Liver (tissue), 9 donors: ENCODE data around the gene RRP15. TPM values are rescaled to one million over a fixed set of nuclear protein-coding genes. Genes with fewer than 3 reads are reported as not detected.

Experiments used
- DNase-seq: peaks from one replicate; pipeline ENCODE4 v3.0.0-alpha.2; 2017; ENCODE audit warnings: low spot score
- H3K27ac ChIP-seq, 2 donors: one replicate each; pipeline ENCODE4 v1.7.0; 2013; ENCODE audit warnings: inconsistent platforms in 2 of 2, low read length in 2 of 2, control low read depth in 1 of 2, low read depth in 1 of 2, mild to moderate bottlenecking in 1 of 2
- H3K27me3 ChIP-seq, 4 donors: one replicate each; pipeline versions ENCODE4 v1.6.1 to v1.7.0; 2013; ENCODE audit warnings: low read length in 3 of 4, inconsistent platforms in 1 of 4, mild to moderate bottlenecking in 1 of 4, moderate library complexity in 1 of 4; ENCODE audit not compliant: control insufficient read depth in 4 of 4, insufficient read depth in 4 of 4
- H3K36me3 ChIP-seq, 4 donors: one replicate each; pipeline versions ENCODE4 v1.6.1 to v1.7.0; 2013; ENCODE audit warnings: low read length in 3 of 4, mild to moderate bottlenecking in 3 of 4, low read depth in 1 of 4, moderate library complexity in 1 of 4; ENCODE audit not compliant: control insufficient read depth in 4 of 4, insufficient read depth in 3 of 4
- H3K4me1 ChIP-seq, 4 donors: one replicate each; pipeline versions ENCODE4 v1.6.1 to v1.7.0; 2013; ENCODE audit warnings: low read length in 3 of 4, mild to moderate bottlenecking in 3 of 4, moderate library complexity in 1 of 4; ENCODE audit not compliant: control insufficient read depth in 4 of 4, insufficient read depth in 4 of 4
- H3K4me3 ChIP-seq, 3 donors: one replicate each; pipeline versions ENCODE4 v1.6.1 to v1.7.0; 2013; ENCODE audit warnings: low read length in 3 of 3, control low read depth in 1 of 3, low read depth in 1 of 3, mild to moderate bottlenecking in 1 of 3
- H3K9ac ChIP-seq, 2 donors: one replicate each; pipeline ENCODE4 v1.7.0; 2013; ENCODE audit warnings: low read length in 2 of 2, mild to moderate bottlenecking in 2 of 2, moderate library complexity in 2 of 2, control low read depth in 1 of 2, low read depth in 1 of 2
- H3K9me3 ChIP-seq, 4 donors: one replicate each; pipeline versions ENCODE4 v1.6.1 to v1.7.0; 2013; ENCODE audit warnings: low read length in 3 of 4; ENCODE audit not compliant: control insufficient read depth in 4 of 4
- ATF3 ChIP-seq: IDR thresholded peaks from 2 replicates; pipeline ENCODE4 v1.6.1; 2016; ENCODE audit warnings: antibody characterized with exemption
- EGR1 ChIP-seq, 2 donors: IDR thresholded peaks; 2 replicates each; pipeline ENCODE4 v1.6.1; 2016 to 2018; ENCODE audit warnings: antibody characterized with exemption in 2 of 2, low read depth in 2 of 2
- FOXA1 ChIP-seq: IDR thresholded peaks from 2 replicates; pipeline ENCODE4 v1.6.1; 2016; ENCODE audit warnings: antibody characterized with exemption
- FOXA2 ChIP-seq: IDR thresholded peaks from 2 replicates; pipeline ENCODE4 v1.6.1; 2016; ENCODE audit warnings: antibody characterized with exemption
- GABPA ChIP-seq, 2 donors: IDR thresholded peaks in 1 of 2; conservative IDR thresholded peaks in 1 of 2; 2 replicates each; pipeline ENCODE4 v1.6.1; 2016; ENCODE audit warnings: antibody characterized with exemption in 2 of 2, mild to moderate bottlenecking in 1 of 2, moderate library complexity in 1 of 2
- HNF4A ChIP-seq, 2 donors: conservative IDR thresholded peaks; 2 replicates each; pipeline ENCODE4 v1.6.1; 2016; ENCODE audit warnings: antibody characterized with exemption in 2 of 2, mild to moderate bottlenecking in 2 of 2
- HNF4G ChIP-seq: IDR thresholded peaks from 2 replicates; pipeline ENCODE4 v1.6.1; 2016; ENCODE audit warnings: antibody characterized with exemption
- JUND ChIP-seq, 2 donors: IDR thresholded peaks; 2 replicates each; pipeline ENCODE4 v1.6.1; 2016; ENCODE audit warnings: antibody characterized with exemption in 2 of 2
- NR2F2 ChIP-seq: IDR thresholded peaks from 2 replicates; pipeline ENCODE4 v1.6.1; 2016; ENCODE audit warnings: antibody characterized with exemption
- RAD21 ChIP-seq, 2 donors: IDR thresholded peaks; 2 replicates each; pipeline ENCODE4 v1.6.1; 2016; ENCODE audit warnings: antibody characterized with exemption in 2 of 2, mild to moderate bottlenecking in 2 of 2
- REST ChIP-seq: IDR thresholded peaks from 2 replicates; pipeline ENCODE4 v1.6.1; 2016; ENCODE audit warnings: antibody characterized with exemption, mild to moderate bottlenecking
- RXRA ChIP-seq, 2 donors: IDR thresholded peaks; 2 replicates each; pipeline ENCODE4 v1.6.1; 2017 to 2018; ENCODE audit warnings: antibody characterized with exemption in 2 of 2, mild to moderate bottlenecking in 1 of 2
- SP1 ChIP-seq: IDR thresholded peaks from 2 replicates; pipeline ENCODE4 v1.6.1; 2018; ENCODE audit warnings: antibody characterized with exemption, mild to moderate bottlenecking
- TAF1 ChIP-seq: conservative IDR thresholded peaks from 2 replicates; pipeline ENCODE4 v1.6.1; 2016; ENCODE audit warnings: antibody characterized with exemption, mild to moderate bottlenecking
- YY1 ChIP-seq: IDR thresholded peaks from 2 replicates; pipeline ENCODE4 v1.6.1; 2016; ENCODE audit warnings: antibody characterized with exemption, mild to moderate bottlenecking
- WGBS: extraction: QIAGEN DNeasy Blood & Tissue Kit; methylation state at CpG from one replicate; pipeline ENCODE4 v1.1.7; 2013; 5-methylcytosine and 5-hydroxymethylcytosine counted together
- polyA plus RNA-seq, 2 donors: library from polyadenylated mRNA; stranded (reverse) in 1 of 2; unstranded in 1 of 2; fragments of 200-250 nt in 1 of 2; fragments of >200 nt in 1 of 2; fragmentation: Nextera tagmentation in 1 of 2; extraction: Ambion mirVana in 1 of 2; gene quantifications; one replicate each; pipeline versions ENCODE4 v1.2.1 to v1.2.3, GENCODE V29; 2013 to 2015
- total RNA-seq, 2 donors: library from RNA; depleted of rRNA; stranded (reverse); fragments of >200 nt; gene quantifications; one replicate each; pipeline ENCODE4 v1.2.3, GENCODE V29; 2014
- TF ChIP-seq, protein P1 (sequence below): fragments of 150-350 bp; IDR thresholded peaks from 2 replicates; pipeline ENCODE4 v1.5.1; 2017; ENCODE audit warnings: improper control_type of control experiment, low read depth, low read length; ENCODE audit not compliant: missing input control
- TF ChIP-seq, protein P2 (sequence below): IDR thresholded peaks from 2 replicates; pipeline ENCODE4 v1.6.1; 2016; ENCODE audit warnings: antibody characterized with exemption
- donor health status: healthy.
- donor health status: healthy.
- donor health status: healthy.
- donor health status: healthy.
- donor health status: healthy.

The RRP15 gene
- total and polyA plus RNA-seq, 4 donors = 2.4 to 9.2 (median 5.2) TPM

DNA sequence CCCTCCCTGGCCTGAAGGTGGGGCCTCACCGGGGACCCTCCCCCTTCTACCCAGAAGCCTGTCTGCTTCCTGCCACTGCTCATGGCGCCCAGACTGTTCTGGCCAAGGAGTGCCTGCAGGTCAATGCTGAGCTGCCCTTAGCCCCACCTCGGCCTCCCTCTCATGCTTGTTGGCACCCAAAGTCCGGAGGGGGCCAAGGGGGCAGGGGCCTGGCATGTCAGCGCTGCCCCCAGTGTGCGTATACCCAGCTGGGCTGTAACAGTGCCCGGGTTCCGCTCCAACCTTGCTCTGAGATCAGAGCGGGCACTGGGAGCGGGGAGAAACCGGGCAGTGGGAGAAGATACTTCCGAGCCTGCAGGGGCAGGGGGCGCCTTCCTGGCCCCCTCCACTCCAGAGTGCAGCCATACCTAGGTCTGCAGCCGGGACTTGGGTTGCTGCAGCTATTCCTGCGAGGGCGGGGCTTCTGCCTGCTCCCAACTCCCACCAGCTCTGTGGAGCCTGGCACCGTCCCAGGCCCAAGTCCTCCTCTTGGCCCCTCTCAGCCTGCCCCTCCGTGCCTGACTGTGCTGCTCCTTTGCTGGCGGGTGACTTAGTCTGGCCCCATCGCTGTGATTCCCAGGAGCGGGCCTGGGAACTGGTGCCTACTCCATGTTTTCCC lies 38.6 kb downstream of the RRP15 start:
- Histone ChIP-seq H3K27me3 (no peaks in the 10 kb centered on the region), H3K27ac (no peak overlapping the region), H3K36me3 (peaks cover 0 to 11% (median 4%) of the 10 kb centered on the region in 4 donors), H3K9me3 (no peaks in the 10 kb centered on the region), H3K4me3 (no peak overlapping the region), H3K9ac (no peak overlapping the region), H3K4me1 (no peaks in the 10 kb centered on the region)
- 98% methylated on average over 21 of the region's 21 CpGs for WGBS
- no peak for DNase-seq
- TF ChIP-seq SP1 (no peak), EGR1 (IDR thresholded peaks at IDR 0.05; ENCODE audit: low read depth in 2 of 2) (no peak), HNF4A (conservative IDR thresholded peaks at IDR 0.05) (no peak), FOXA2 (no peak), RAD21 (IDR thresholded peaks at IDR 0.05) (no peak), YY1 (no peak), TAF1 (no peak), HNF4G (no peak), REST (no peak), ATF3 (no peak), NR2F2 (no peak), JUND (IDR thresholded peaks at IDR 0.05) (no peak), FOXA1 (no peak), GABPA (IDR thresholded peaks at IDR 0.05 in 1 of 2, conservative IDR thresholded peaks at IDR 0.05 in 1 of 2) (no peak)
- TF ChIP-seq, protein P1, sequence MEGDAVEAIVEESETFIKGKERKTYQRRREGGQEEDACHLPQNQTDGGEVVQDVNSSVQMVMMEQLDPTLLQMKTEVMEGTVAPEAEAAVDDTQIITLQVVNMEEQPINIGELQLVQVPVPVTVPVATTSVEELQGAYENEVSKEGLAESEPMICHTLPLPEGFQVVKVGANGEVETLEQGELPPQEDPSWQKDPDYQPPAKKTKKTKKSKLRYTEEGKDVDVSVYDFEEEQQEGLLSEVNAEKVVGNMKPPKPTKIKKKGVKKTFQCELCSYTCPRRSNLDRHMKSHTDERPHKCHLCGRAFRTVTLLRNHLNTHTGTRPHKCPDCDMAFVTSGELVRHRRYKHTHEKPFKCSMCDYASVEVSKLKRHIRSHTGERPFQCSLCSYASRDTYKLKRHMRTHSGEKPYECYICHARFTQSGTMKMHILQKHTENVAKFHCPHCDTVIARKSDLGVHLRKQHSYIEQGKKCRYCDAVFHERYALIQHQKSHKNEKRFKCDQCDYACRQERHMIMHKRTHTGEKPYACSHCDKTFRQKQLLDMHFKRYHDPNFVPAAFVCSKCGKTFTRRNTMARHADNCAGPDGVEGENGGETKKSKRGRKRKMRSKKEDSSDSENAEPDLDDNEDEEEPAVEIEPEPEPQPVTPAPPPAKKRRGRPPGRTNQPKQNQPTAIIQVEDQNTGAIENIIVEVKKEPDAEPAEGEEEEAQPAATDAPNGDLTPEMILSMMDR = no peak
- TF ChIP-seq, protein P2, sequence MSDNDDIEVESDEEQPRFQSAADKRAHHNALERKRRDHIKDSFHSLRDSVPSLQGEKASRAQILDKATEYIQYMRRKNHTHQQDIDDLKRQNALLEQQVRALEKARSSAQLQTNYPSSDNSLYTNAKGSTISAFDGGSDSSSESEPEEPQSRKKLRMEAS = no peak

DNA sequence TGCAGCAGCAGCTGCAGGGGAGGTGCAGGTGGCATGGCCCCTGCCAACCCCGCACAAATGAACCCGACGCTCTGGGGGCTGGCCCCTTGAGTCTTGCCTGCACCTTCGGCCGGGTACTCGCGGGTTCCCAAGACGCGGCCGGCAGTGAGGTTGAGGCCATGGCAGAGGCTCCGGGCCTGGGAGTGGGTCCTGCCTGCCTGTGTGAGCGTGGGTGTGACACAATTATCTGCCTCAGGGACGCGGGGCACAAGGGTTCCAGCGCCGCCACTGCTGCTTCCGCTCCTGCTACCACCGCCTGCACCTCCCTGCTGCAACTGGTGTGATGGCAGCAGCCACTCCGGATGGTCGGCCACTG lies 39.1 kb downstream of the RRP15 start:
- H3K9ac ChIP-seq = no peak overlapping the region
- WGBS = 96% methylated on average over 20 of the region's 20 CpGs
- no peaks in the 10 kb centered on the region for H3K27me3 ChIP-seq
- no peaks in the 10 kb centered on the region for H3K9me3 ChIP-seq
- peaks cover 0 to 11% (median 4%) of the 10 kb centered on the region in 4 donors for H3K36me3 ChIP-seq
- no peaks in the 10 kb centered on the region for H3K4me1 ChIP-seq
- no peak for DNase-seq
- no peak overlapping the region for H3K4me3 ChIP-seq
- TF ChIP-seq ATF3 (no peak), TAF1 (no peak), SP1 (no peak), RXRA (IDR thresholded peaks at IDR 0.05) (no peak), EGR1 (IDR thresholded peaks at IDR 0.05; ENCODE audit: low read depth in 2 of 2) (no peak), HNF4G (no peak), REST (no peak)
- TF ChIP-seq, protein P2 = no peak
- TF ChIP-seq, protein P1 = no peak
- H3K27ac ChIP-seq = no peak overlapping the region
